Thoracic aorta (tissue), 2 donors: ENCODE results near the gene FBXL15. TPM values are rescaled to one million over a fixed set of nuclear protein-coding genes. Genes with fewer than 3 reads are reported as not detected.

Experiments used
- ATAC-seq: fragments of 150-250 bp; one replicate; pipeline ENCODE4 v1.8.0; 2017; ENCODE audit warnings: low read depth; ENCODE audit not compliant: insufficient number of reproducible peaks, low FRiP score
- DNase-seq: peaks from one replicate; pipeline ENCODE4 v3.0.0-alpha.2; 2020; ENCODE audit warnings: low spot score
- H3K27ac ChIP-seq, 2 donors: fragments of 200-600 bp; sonication (generic); 1 replicate in 1 of 2; 2 replicates in 1 of 2; pipeline ENCODE4 v1.5.1; 2016; ENCODE audit warnings: mild to moderate bottlenecking in 2 of 2, moderate library complexity in 2 of 2
- H3K27me3 ChIP-seq: fragments of 200-600 bp; sonication (generic); replicated peaks from 2 replicates; pipeline ENCODE4 v1.6.0; 2016; ENCODE audit warnings: mild to moderate bottlenecking; ENCODE audit not compliant: insufficient read depth
- H3K36me3 ChIP-seq: fragments of 200-600 bp; sonication (generic); one replicate; pipeline ENCODE4 v1.5.1; 2016
- H3K4me1 ChIP-seq, 2 donors: fragments of 200-600 bp; sonication (generic); 1 replicate in 1 of 2; 2 replicates in 1 of 2; pipeline versions ENCODE4 v1.5.1 to v1.6.0; 2016; ENCODE audit warnings: low read depth in 2 of 2, mild to moderate bottlenecking in 1 of 2; ENCODE audit not compliant: control insufficient read depth in 1 of 2
- H3K4me3 ChIP-seq: fragments of 200-600 bp; sonication (generic); 2 replicates; pipeline ENCODE4 v1.5.1; 2016; ENCODE audit warnings: mild to moderate bottlenecking
- H3K9me3 ChIP-seq: fragments of 200-600 bp; sonication (generic); 2 replicates; pipeline ENCODE4 v1.5.1; 2016
- total RNA-seq, 2 donors: library from RNA; depleted of rRNA; stranded (reverse); fragments of >200 nt; gene quantifications; one replicate each; pipeline versions ENCODE4 v1.1.0 to v1.2.3, GENCODE V29; 2016
- TF ChIP-seq, protein P1 (sequence below): fragments of 200-600 bp; sonication (generic); IDR thresholded peaks from one replicate; pipeline ENCODE4 v1.5.1; 2019; ENCODE audit warnings: antibody characterized with exemption

Gene FBXL15
- total RNA-seq, 2 donors from 2014 or later, result 19.8 to 24.0 TPM

DNA sequence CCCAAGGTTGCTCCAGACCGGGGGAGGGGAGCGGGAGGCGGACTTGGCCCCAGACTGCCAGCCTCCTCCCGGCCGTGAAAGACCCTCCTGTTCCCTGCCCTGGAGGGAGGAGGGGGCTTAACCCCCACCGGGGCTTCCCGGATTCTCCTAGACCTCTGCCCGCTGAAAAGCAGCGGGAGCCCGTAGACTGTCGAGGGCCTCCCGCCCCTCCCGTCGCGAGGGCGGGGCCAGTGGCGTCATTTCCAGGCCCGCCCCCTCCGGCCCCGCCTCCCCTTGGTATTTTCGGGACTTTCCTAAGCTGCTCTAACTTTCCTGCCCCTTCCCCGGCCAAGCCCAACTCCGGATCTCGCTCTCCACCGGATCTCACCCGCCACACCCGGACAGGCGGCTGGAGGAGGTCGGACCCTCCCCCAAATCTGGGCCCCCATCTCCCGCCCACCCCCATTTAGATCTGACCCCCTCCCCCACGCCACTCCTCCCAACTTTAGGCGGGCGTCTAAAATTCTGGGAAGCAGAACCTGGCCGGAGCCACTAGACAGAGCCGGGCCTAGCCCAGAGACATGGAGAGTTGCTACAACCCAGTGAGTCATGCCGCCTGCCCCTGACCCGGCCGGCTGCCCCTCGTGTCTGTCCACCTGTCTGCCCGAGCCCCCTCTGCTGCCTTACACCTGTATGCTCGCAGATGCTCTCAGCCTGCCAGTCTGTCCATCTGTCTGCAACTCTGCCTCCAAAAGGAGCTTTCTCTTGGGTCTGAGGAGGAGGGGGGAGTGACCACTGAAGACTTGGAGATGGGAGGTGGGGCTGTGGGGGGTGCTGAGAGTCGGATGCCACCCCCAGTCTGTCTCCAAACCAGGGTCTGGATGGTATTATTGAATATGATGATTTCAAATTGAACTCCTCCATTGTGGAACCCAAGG is 25.0 kb upstream of the FBXL15 start, which contains the start of gene NFKB2:
Gene NFKB2 (plus strand): TSS at position 306 of the 917 bp plus-strand sequence. CDS start 255 bp downstream, at position 561.
- TF ChIP-seq, protein P1, sequence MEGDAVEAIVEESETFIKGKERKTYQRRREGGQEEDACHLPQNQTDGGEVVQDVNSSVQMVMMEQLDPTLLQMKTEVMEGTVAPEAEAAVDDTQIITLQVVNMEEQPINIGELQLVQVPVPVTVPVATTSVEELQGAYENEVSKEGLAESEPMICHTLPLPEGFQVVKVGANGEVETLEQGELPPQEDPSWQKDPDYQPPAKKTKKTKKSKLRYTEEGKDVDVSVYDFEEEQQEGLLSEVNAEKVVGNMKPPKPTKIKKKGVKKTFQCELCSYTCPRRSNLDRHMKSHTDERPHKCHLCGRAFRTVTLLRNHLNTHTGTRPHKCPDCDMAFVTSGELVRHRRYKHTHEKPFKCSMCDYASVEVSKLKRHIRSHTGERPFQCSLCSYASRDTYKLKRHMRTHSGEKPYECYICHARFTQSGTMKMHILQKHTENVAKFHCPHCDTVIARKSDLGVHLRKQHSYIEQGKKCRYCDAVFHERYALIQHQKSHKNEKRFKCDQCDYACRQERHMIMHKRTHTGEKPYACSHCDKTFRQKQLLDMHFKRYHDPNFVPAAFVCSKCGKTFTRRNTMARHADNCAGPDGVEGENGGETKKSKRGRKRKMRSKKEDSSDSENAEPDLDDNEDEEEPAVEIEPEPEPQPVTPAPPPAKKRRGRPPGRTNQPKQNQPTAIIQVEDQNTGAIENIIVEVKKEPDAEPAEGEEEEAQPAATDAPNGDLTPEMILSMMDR, result no peak
- Histone ChIP-seq H3K9me3 (no peaks in the 10 kb centered on the region), H3K27ac (peak within 1 kb of the TSS; percentile 92 to 96), H3K4me1 (peaks cover 15 to 34% of the 10 kb centered on the region in 2 donors), H3K4me3 (peak within 1 kb of the TSS; percentile 87), H3K27me3 (no peaks in the 10 kb centered on the region), H3K36me3 (no peaks in the 10 kb centered on the region)
- ATAC-seq (peak; percentile 62), DNase-seq (peak; percentile 40)

- DNase-seq, result no peak
- H3K27ac ChIP-seq, result peak overlapping the region; percentile 92 to 96
- peaks cover 15 to 34% of the 10 kb centered on the region in 2 donors for H3K4me1 ChIP-seq
- no peak for ATAC-seq
- H3K27me3 ChIP-seq, result no peaks in the 10 kb centered on the region
- H3K4me3 ChIP-seq, result peak overlapping the region; percentile 87
- no peaks in the 10 kb centered on the region for H3K9me3 ChIP-seq
- TF ChIP-seq, protein P1, result no peak
- peaks cover 2% of the 10 kb centered on the region for H3K36me3 ChIP-seq
Measured at GRCh38 chr10:102396317-102396650, 24.4 kb upstream of the FBXL15 start.

DNA sequence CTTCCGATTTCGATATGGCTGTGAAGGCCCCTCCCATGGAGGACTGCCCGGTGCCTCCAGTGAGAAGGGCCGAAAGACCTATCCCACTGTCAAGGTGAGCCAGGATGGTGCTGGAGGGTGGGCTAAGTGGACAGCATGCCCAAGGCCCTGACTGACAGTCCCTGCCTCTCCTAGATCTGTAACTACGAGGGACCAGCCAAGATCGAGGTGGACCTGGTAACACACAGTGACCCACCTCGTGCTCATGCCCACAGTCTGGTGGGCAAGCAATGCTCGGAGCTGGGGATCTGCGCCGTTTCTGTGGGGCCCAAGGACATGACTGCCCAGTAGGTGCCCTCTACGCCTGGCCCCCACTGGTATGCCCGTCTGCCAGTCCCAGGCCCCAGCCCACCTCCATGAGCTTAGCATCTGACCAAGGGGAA is 23.9 kb upstream of the FBXL15 start:
- Histone ChIP-seq H3K4me3 (peak overlapping the region; percentile 87), H3K4me1 (peaks cover 15 to 34% of the 10 kb centered on the region in 2 donors)

DNA sequence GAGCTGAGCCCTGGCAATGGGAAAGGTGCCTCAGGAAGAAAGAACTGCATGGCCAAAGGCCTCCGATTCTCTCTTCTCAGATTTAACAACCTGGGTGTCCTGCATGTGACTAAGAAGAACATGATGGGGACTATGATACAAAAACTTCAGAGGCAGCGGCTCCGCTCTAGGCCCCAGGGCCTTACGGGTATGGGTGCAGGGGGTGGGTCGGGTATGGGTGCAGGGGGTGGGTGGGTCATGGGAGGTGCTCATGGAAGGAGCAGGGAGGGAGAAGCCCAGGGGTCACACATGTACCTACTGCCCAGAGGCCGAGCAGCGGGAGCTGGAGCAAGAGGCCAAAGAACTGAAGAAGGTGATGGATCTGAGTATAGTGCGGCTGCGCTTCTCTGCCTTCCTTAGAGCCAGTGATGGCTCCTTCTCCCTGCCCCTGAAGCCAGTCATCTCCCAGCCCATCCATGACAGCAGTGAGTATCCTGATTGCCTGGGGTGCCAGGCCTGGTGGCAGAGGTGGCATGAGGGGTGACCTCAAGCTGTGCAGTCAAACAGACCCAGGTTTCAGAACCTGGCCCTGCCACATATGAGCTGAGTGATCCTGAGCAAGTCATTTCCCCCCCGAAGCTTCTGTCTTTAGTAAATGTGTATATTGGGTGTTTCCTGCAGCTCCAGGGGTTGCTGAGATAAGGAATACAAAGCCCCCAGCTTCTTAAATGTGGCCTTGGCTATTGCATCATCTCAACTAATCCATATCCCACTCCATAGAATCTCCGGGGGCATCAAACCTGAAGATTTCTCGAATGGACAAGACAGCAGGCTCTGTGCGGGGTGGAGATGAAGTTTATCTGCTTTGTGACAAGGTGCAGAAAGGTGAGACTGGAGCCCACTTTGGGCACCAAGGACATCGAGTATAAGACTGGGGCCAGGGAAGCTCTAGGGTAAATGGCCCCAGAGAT is 23.1 kb upstream of the FBXL15 start:
- no peaks in the 10 kb centered on the region for H3K9me3 ChIP-seq
- H3K27me3 ChIP-seq, result no peaks in the 10 kb centered on the region
- H3K4me1 ChIP-seq, result peaks cover 15 to 34% of the 10 kb centered on the region in 2 donors
- peaks cover 11% of the 10 kb centered on the region for H3K36me3 ChIP-seq
- DNase-seq, result no peak
- ATAC-seq, result no peak
- H3K27ac ChIP-seq, result no peak overlapping the region
- TF ChIP-seq, protein P1, result no peak
- no peak overlapping the region for H3K4me3 ChIP-seq

More for the DNA sequence above, 23.9 kb upstream of the FBXL15 start:
- ATAC-seq, result no peak
- H3K36me3 ChIP-seq, result peaks cover 7% of the 10 kb centered on the region
- H3K27me3 ChIP-seq, result no peaks in the 10 kb centered on the region
- TF ChIP-seq, protein P1, result no peak
- H3K27ac ChIP-seq, result peak overlapping the region in 1 of 2 donors; percentile 92
- DNase-seq, result no peak
- no peaks in the 10 kb centered on the region for H3K9me3 ChIP-seq
